Fibroblast of lung (primary cell): ENCODE results near the gene FAM169A. TPM values are rescaled to one million over a fixed set of nuclear protein-coding genes. Genes with fewer than 3 reads are reported as not detected.
A peak's percentile ranks its signal among the peaks of the same experiment; 100 is the strongest.

Source experiments
- DNase-seq, 2 donors: peaks; one replicate each; pipeline versions ENCODE4 v3.0.0 to v3.0.0-alpha.2; 2010; ENCODE audit warnings: low read depth in 2 of 2
- H2AFZ ChIP-seq: 2 replicates; pipeline ENCODE4 v1.5.1; 2012; ENCODE audit warnings: low read length, control low read depth, inconsistent platforms
- H3K27ac ChIP-seq: 2 replicates; pipeline ENCODE4 v1.5.1; 2011; ENCODE audit warnings: low read length, control low read depth; ENCODE audit not compliant: insufficient read depth
- H3K27me3 ChIP-seq: 2 replicates; pipeline ENCODE4 v1.5.1; 2011; ENCODE audit warnings: mild to moderate bottlenecking, low read length; ENCODE audit not compliant: control insufficient read depth, insufficient read depth
- H3K36me3 ChIP-seq: 2 replicates; pipeline ENCODE4 v1.5.1; 2011; ENCODE audit warnings: low read length; ENCODE audit not compliant: control insufficient read depth, insufficient read depth
- H3K4me1 ChIP-seq: 2 replicates; pipeline ENCODE4 v1.5.1; 2011; ENCODE audit warnings: low read length; ENCODE audit not compliant: control insufficient read depth, insufficient read depth; ENCODE audit errors: extremely low read depth
- H3K4me2 ChIP-seq: 2 replicates; pipeline ENCODE4 v1.5.1; 2011; ENCODE audit warnings: low read length, control low read depth; ENCODE audit not compliant: insufficient read depth; ENCODE audit errors: extremely low read depth
- H3K4me3 ChIP-seq, 4 experiments: fragments of 200-600 bp in 1 of 4; sonication (generic) in 1 of 4; replicated peaks in 1 of 4; 2 replicates each; pipeline ENCODE4 v1.5.1; 2011 to 2016; ENCODE audit warnings: low read length in 4 of 4, low read depth in 3 of 4, mild to moderate bottlenecking in 3 of 4, control low read depth in 2 of 4, inconsistent platforms in 1 of 4, mixed read lengths in 1 of 4; ENCODE audit not compliant: insufficient read depth in 1 of 4; ENCODE audit errors: control extremely low read depth in 1 of 4
- H3K79me2 ChIP-seq: 2 replicates; pipeline ENCODE4 v1.5.1; 2012; ENCODE audit warnings: mild to moderate bottlenecking, low read length, inconsistent platforms; ENCODE audit not compliant: control insufficient read depth, insufficient read depth
- H3K9ac ChIP-seq: 2 replicates; pipeline ENCODE4 v1.5.1; 2011; ENCODE audit warnings: mild to moderate bottlenecking, low read length, control low read depth; ENCODE audit not compliant: insufficient read depth
- H3K9me3 ChIP-seq: 2 replicates; pipeline ENCODE4 v1.5.1; 2012; ENCODE audit warnings: low read depth, low read length; ENCODE audit not compliant: control insufficient read depth, insufficient read depth
- H4K20me1 ChIP-seq: 2 replicates; pipeline ENCODE4 v1.5.1; 2011; ENCODE audit warnings: low read length; ENCODE audit not compliant: control insufficient read depth, insufficient read depth; ENCODE audit errors: extremely low read depth
- EZH2 ChIP-seq: IDR thresholded peaks from 2 replicates; pipeline ENCODE4 v1.5.1; 2012; ENCODE audit warnings: low read length, control low read depth, mild to moderate bottlenecking; ENCODE audit errors: missing control alignments
- polyA plus RNA-seq, 2 donors: library from polyadenylated mRNA; depleted of rRNA in 1 of 2; stranded (reverse) in 1 of 2; unstranded in 1 of 2; fragments of >200 nt; gene quantifications; 2 replicates each; pipeline ENCODE4 v1.2.1, GENCODE V29; 2011 to 2012; ENCODE audit warnings: missing spikeins in 1 of 2
- total RNA-seq: library from RNA; depleted of rRNA; stranded (reverse); fragments of >200 nt; gene quantifications from 2 replicates; pipeline ENCODE4 v1.2.1, GENCODE V29; 2014
- TF ChIP-seq, protein P1 (sequence below), 2 donors: IDR thresholded peaks in 1 of 2; conservative IDR thresholded peaks in 1 of 2; 1 replicate in 1 of 2; 2 replicates in 1 of 2; pipeline ENCODE4 v1.5.1; 2011 to 2012; ENCODE audit warnings: low read length in 2 of 2, control low read depth in 1 of 2, inconsistent platforms in 1 of 2, low read depth in 1 of 2, mild to moderate bottlenecking in 1 of 2

FAM169A gene
- total and polyA plus RNA-seq, 2 donors (not counting 1 experiment from before 2014, with no cell fraction given), result 0.61 to 1.2 TPM

DNA sequence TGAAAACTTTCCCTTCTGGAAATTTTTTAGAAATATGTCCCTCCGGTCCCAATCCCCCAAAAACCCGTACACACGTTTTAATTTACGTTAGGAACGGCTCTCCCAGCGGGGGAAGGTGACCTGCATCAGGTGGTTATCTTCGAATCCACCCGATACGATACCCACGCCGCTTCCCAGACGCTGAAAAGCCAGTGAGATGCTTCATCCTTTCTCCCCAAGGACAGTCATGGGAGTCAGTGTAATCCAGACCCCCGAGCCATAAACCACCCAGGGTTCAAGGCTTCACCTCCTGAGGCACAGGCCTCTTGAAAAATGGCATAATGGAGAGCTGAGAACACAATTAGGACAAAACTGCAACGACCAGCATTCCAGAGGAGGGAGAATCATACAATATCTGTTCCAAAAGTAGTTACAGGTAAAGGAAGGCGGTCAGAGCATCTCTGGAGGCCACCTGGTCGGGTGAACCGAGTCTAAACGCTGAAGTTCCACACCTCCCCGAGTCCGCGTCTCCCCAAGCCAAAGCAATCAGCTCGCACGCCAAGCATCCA lies 857 bp downstream of the FAM169A start:
- Histone ChIP-seq H3K4me1 (no peaks in the 10 kb centered on the region), H2AFZ (peak overlapping the region; percentile 63), H4K20me1 (no peaks in the 10 kb centered on the region), H3K27ac (no peak overlapping the region), H3K9ac (peak overlapping the region; percentile 55), H3K4me2 (peak overlapping the region; percentile 80), H3K79me2 (no peaks in the 10 kb centered on the region), H3K27me3 (no peaks in the 10 kb centered on the region), H3K4me3 (peak overlapping the region; percentile 40 to 56 (median 52)), H3K36me3 (no peaks in the 10 kb centered on the region), H3K9me3 (no peaks in the 10 kb centered on the region)
- no peak for DNase-seq
- TF ChIP-seq, protein P1, sequence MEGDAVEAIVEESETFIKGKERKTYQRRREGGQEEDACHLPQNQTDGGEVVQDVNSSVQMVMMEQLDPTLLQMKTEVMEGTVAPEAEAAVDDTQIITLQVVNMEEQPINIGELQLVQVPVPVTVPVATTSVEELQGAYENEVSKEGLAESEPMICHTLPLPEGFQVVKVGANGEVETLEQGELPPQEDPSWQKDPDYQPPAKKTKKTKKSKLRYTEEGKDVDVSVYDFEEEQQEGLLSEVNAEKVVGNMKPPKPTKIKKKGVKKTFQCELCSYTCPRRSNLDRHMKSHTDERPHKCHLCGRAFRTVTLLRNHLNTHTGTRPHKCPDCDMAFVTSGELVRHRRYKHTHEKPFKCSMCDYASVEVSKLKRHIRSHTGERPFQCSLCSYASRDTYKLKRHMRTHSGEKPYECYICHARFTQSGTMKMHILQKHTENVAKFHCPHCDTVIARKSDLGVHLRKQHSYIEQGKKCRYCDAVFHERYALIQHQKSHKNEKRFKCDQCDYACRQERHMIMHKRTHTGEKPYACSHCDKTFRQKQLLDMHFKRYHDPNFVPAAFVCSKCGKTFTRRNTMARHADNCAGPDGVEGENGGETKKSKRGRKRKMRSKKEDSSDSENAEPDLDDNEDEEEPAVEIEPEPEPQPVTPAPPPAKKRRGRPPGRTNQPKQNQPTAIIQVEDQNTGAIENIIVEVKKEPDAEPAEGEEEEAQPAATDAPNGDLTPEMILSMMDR (conservative IDR thresholded peaks at IDR 0.05 in 1 of 2, IDR thresholded peaks at IDR 0.05 in 1 of 2; ENCODE audit: low read depth in 1 of 2, low read length in 2 of 2), result no peak
- TF ChIP-seq EZH2, result peak; percentile 76

DNA sequence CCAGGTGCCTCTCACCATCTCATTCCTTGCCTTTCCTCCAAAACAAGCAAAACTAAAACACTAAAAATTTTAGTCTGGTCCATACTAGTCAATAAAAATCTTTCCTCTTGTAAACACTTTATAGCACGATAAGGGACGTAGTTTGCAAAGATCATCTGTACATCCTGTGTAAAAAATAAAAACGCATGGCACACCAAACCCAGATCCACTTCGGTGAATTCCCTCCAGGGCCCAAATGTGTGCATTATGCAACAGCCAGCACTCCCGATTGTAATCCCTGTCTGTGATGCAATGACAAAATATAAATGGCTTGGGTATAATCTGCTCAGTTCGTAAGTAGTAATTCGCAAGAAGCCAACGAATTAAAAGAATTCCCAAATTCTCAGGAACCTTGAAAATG lies 1.4 kb downstream of the FAM169A start:
- Histone ChIP-seq H3K4me3 (no peak overlapping the region), H4K20me1 (no peaks in the 10 kb centered on the region), H3K27me3 (no peaks in the 10 kb centered on the region), H3K9me3 (no peaks in the 10 kb centered on the region), H3K27ac (no peak overlapping the region), H2AFZ (no peak overlapping the region), H3K36me3 (no peaks in the 10 kb centered on the region), H3K4me2 (no peak overlapping the region), H3K79me2 (no peaks in the 10 kb centered on the region), H3K9ac (no peak overlapping the region), H3K4me1 (no peaks in the 10 kb centered on the region)
- TF ChIP-seq, protein P1 (conservative IDR thresholded peaks at IDR 0.05 in 1 of 2, IDR thresholded peaks at IDR 0.05 in 1 of 2; ENCODE audit: low read depth in 1 of 2, low read length in 2 of 2), result no peak
- TF ChIP-seq EZH2, result no peak
- no peak for DNase-seq

GRCh38 chr5:74863726-74864125 lies 2.5 kb downstream of the FAM169A start:
- Histone ChIP-seq H3K36me3 (no peaks in the 10 kb centered on the region), H3K79me2 (no peaks in the 10 kb centered on the region), H4K20me1 (no peaks in the 10 kb centered on the region), H3K4me3 (no peak overlapping the region), H2AFZ (no peak overlapping the region), H3K27ac (no peak overlapping the region), H3K27me3 (no peaks in the 10 kb centered on the region), H3K4me2 (no peak overlapping the region), H3K9ac (no peak overlapping the region), H3K4me1 (no peaks in the 10 kb centered on the region), H3K9me3 (no peaks in the 10 kb centered on the region)
- no peak for TF ChIP-seq EZH2
- TF ChIP-seq, protein P1 (conservative IDR thresholded peaks at IDR 0.05 in 1 of 2, IDR thresholded peaks at IDR 0.05 in 1 of 2; ENCODE audit: low read depth in 1 of 2, low read length in 2 of 2), result no peak
- no peak for DNase-seq
